ENCODE measurements around the gene ADORA2B. TPM values are rescaled to one million over a fixed set of nuclear protein-coding genes. Genes with fewer than 3 reads are reported as not detected.

Gene ADORA2B
- total and polyA plus RNA-seq, 2 donors from 2014 or later, result 0.60 TPM; not detected in 1

GRCh38 chr17:15918661-15919259, 26.2 kb upstream of the ADORA2B start:
- Histone ChIP-seq H3K27me3 (ENCODE audit: control insufficient read depth, insufficient read depth, low read length) (no peaks in the 10 kb centered on the region), H3K9ac (ENCODE audit: low read length in 3 of 3) (no peak overlapping the region), H3K27ac (ENCODE audit: low read depth in 2 of 2, low read length in 2 of 2) (no peak overlapping the region), H3K4me1 (ENCODE audit: control insufficient read depth in 2 of 3, insufficient read depth in 2 of 3, low read depth in 1 of 3, low read length in 3 of 3) (no peaks in the 10 kb centered on the region), H3K9me3 (ENCODE audit: control insufficient read depth in 2 of 3, insufficient read depth in 1 of 3, low read length in 3 of 3) (no peaks in the 10 kb centered on the region), H3K4me3 (ENCODE audit: low read length in 3 of 3) (no peak overlapping the region), H3K36me3 (ENCODE audit: control insufficient read depth in 2 of 3, insufficient read depth in 3 of 3, low read length in 3 of 3) (no peaks in the 10 kb centered on the region)
- intact Hi-C loops (cut with DNase I), result no loop called here
- no peak for TF ChIP-seq CTCF (IDR thresholded peaks at IDR 0.05; ENCODE audit: borderline replicate concordance, extremely low read depth, insufficient read depth)
- no peak for FAIRE-seq
- no peak for DNase-seq

GRCh38 chr17:15919466-15919865, 25.5 kb upstream of the ADORA2B start:
- TF ChIP-seq CTCF (IDR thresholded peaks at IDR 0.05; ENCODE audit: borderline replicate concordance, extremely low read depth, insufficient read depth), result no peak
- no peak for FAIRE-seq

GRCh38 chr17:15920758-15921239, 24.1 kb upstream of the ADORA2B start:
- H3K27me3 ChIP-seq (ENCODE audit: control insufficient read depth, insufficient read depth, low read length), result no peaks in the 10 kb centered on the region
- no peaks in the 10 kb centered on the region for H3K36me3 ChIP-seq (ENCODE audit: control insufficient read depth in 2 of 3, insufficient read depth in 3 of 3, low read length in 3 of 3)
- FAIRE-seq, result no peak
- intact Hi-C loops (cut with DNase I), result no loop called here
- no peaks in the 10 kb centered on the region for H3K4me1 ChIP-seq (ENCODE audit: control insufficient read depth in 2 of 3, insufficient read depth in 2 of 3, low read depth in 1 of 3, low read length in 3 of 3)
- DNase-seq, result peak in 1 of 5 donors; percentile 36
- no peak for TF ChIP-seq CTCF (IDR thresholded peaks at IDR 0.05; ENCODE audit: borderline replicate concordance, extremely low read depth, insufficient read depth)
- no peak overlapping the region for H3K9ac ChIP-seq (ENCODE audit: low read length in 3 of 3)
- H3K9me3 ChIP-seq (ENCODE audit: control insufficient read depth in 2 of 3, insufficient read depth in 1 of 3, low read length in 3 of 3), result no peaks in the 10 kb centered on the region
- no peak overlapping the region for H3K4me3 ChIP-seq (ENCODE audit: low read length in 3 of 3)
- no peak overlapping the region for H3K27ac ChIP-seq (ENCODE audit: low read depth in 2 of 2, low read length in 2 of 2)

More at GRCh38 chr17:15919466-15919865, 25.5 kb upstream of the ADORA2B start:
- no peak for DNase-seq
- no peak overlapping the region for H3K27ac ChIP-seq (ENCODE audit: low read depth in 2 of 2, low read length in 2 of 2)
- no peaks in the 10 kb centered on the region for H3K27me3 ChIP-seq (ENCODE audit: control insufficient read depth, insufficient read depth, low read length)
- H3K4me3 ChIP-seq (ENCODE audit: low read length in 3 of 3), result no peak overlapping the region
- intact Hi-C loops (cut with DNase I), result no loop called here
- H3K9me3 ChIP-seq (ENCODE audit: control insufficient read depth in 2 of 3, insufficient read depth in 1 of 3, low read length in 3 of 3), result no peaks in the 10 kb centered on the region
- H3K9ac ChIP-seq (ENCODE audit: low read length in 3 of 3), result no peak overlapping the region
- H3K4me1 ChIP-seq (ENCODE audit: control insufficient read depth in 2 of 3, insufficient read depth in 2 of 3, low read depth in 1 of 3, low read length in 3 of 3), result no peaks in the 10 kb centered on the region
- no peaks in the 10 kb centered on the region for H3K36me3 ChIP-seq (ENCODE audit: control insufficient read depth in 2 of 3, insufficient read depth in 3 of 3, low read length in 3 of 3)

GRCh38 chr17:15921640-15922039, 23.3 kb upstream of the ADORA2B start:
- H3K4me1 ChIP-seq (ENCODE audit: control insufficient read depth in 2 of 3, insufficient read depth in 2 of 3, low read depth in 1 of 3, low read length in 3 of 3), result no peaks in the 10 kb centered on the region
- H3K9ac ChIP-seq (ENCODE audit: low read length in 3 of 3), result no peak overlapping the region
- no peak overlapping the region for H3K4me3 ChIP-seq (ENCODE audit: low read length in 3 of 3)
- DNase-seq, result no peak
- H3K9me3 ChIP-seq (ENCODE audit: control insufficient read depth in 2 of 3, insufficient read depth in 1 of 3, low read length in 3 of 3), result no peaks in the 10 kb centered on the region
- no peaks in the 10 kb centered on the region for H3K36me3 ChIP-seq (ENCODE audit: control insufficient read depth in 2 of 3, insufficient read depth in 3 of 3, low read length in 3 of 3)
- intact Hi-C loops (cut with DNase I), result no loop called here
- H3K27me3 ChIP-seq (ENCODE audit: control insufficient read depth, insufficient read depth, low read length), result no peaks in the 10 kb centered on the region
- H3K27ac ChIP-seq (ENCODE audit: low read depth in 2 of 2, low read length in 2 of 2), result no peak overlapping the region
- no peak for TF ChIP-seq CTCF (IDR thresholded peaks at IDR 0.05; ENCODE audit: borderline replicate concordance, extremely low read depth, insufficient read depth)
- FAIRE-seq, result no peak

Measured in kidney (tissue), 14 donors.